Type B pancreatic cell (in vitro differentiated cells): ENCODE results near the gene IAPP. TPM values are rescaled to one million over a fixed set of nuclear protein-coding genes. Genes with fewer than 3 reads are reported as not detected.
"Not testable (repeated sequence)": the region's sequence is repeated elsewhere in the genome, so short reads cannot be mapped to it uniquely, and the experiment has no call there.

ENCODE experiments used
- DNase-seq: peaks from one replicate; pipeline ENCODE4 v3.0.0; 2021; ENCODE audit warnings: mixed read lengths; ENCODE audit not compliant: unreplicated experiment; ENCODE audit errors: extremely low spot score
- H3K27ac Mint-ChIP-seq: 2 replicates; pipeline ENCODE4 v1.8.0; 2021; ENCODE audit warnings: mild to moderate bottlenecking, mixed read lengths
- H3K27me3 Mint-ChIP-seq: 2 replicates; pipeline ENCODE4 v1.8.0; 2021; ENCODE audit warnings: mixed read lengths
- H3K36me3 Mint-ChIP-seq: 2 replicates; pipeline ENCODE4 v1.8.0; 2021; ENCODE audit warnings: mixed read lengths
- H3K4me1 Mint-ChIP-seq: one replicate; pipeline ENCODE4 v1.8.0; 2021; ENCODE audit warnings: mixed read lengths; ENCODE audit not compliant: unreplicated experiment
- H3K4me3 Mint-ChIP-seq: 2 replicates; pipeline ENCODE4 v1.8.0; 2021; ENCODE audit warnings: mild to moderate bottlenecking, mixed read lengths
- H3K9me3 Mint-ChIP-seq: 2 replicates; pipeline ENCODE4 v1.8.0; 2021; ENCODE audit warnings: mixed read lengths
- total RNA-seq: library from RNA; stranded (reverse); gene quantifications from 2 replicates; pipeline ENCODE4 v1.2.1, GENCODE V29; 2021; ENCODE audit warnings: low replicate concordance
- TF ChIP-seq, protein P1 (sequence below): fragments of 200-600 bp; sonication (generic); conservative IDR thresholded peaks from 2 replicates; pipeline ENCODE4 v1.5.0; 2021; ENCODE audit warnings: antibody characterized with exemption, mild to moderate bottlenecking

Gene IAPP
- total RNA-seq, 1 donor from 2014 or later: 10.4 TPM

- no peak for DNase-seq
- no peaks in the 10 kb centered on the region for H3K36me3 Mint-ChIP-seq
- H3K27me3 Mint-ChIP-seq: peaks cover 4% of the 10 kb centered on the region
- no peak overlapping the region for H3K27ac Mint-ChIP-seq
- TF ChIP-seq, protein P1, sequence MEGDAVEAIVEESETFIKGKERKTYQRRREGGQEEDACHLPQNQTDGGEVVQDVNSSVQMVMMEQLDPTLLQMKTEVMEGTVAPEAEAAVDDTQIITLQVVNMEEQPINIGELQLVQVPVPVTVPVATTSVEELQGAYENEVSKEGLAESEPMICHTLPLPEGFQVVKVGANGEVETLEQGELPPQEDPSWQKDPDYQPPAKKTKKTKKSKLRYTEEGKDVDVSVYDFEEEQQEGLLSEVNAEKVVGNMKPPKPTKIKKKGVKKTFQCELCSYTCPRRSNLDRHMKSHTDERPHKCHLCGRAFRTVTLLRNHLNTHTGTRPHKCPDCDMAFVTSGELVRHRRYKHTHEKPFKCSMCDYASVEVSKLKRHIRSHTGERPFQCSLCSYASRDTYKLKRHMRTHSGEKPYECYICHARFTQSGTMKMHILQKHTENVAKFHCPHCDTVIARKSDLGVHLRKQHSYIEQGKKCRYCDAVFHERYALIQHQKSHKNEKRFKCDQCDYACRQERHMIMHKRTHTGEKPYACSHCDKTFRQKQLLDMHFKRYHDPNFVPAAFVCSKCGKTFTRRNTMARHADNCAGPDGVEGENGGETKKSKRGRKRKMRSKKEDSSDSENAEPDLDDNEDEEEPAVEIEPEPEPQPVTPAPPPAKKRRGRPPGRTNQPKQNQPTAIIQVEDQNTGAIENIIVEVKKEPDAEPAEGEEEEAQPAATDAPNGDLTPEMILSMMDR: no peak
- H3K9me3 Mint-ChIP-seq: no peaks in the 10 kb centered on the region
- no peak overlapping the region for H3K4me3 Mint-ChIP-seq
- H3K4me1 Mint-ChIP-seq: no peaks in the 10 kb centered on the region
These were observed 40.9 kb downstream of the IAPP start for GRCh38 chr12:21413369-21414277.

DNA sequence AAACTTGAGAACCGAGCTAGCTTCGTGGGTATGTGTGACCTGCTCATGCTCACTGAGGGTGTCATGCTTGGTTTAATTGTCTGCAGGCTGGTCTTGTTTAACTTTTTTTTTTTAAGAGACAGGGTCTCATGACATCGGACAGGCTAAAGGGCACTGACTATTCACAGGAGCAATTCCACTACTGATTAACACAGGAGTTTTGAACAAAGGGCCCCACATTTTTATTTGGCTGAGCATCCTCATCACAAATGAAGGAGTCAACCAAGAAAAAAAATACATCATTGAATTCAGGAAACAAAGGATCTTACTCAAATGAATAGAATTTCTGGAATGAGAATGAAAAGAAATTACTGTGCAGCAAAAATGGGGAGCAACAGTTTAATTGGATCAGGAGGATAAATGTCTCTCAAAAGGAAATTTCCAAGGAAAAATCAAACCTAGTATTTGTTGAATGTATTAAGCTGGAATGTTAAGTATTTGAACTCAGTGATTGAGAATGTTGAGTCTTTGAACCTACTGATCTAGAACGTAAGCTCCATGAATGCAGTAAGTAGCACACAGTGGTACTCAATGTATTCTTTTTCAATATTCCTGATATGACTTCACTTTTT lies 43.9 kb downstream of the IAPP start:
- TF ChIP-seq, protein P1: no peak
- Mint-ChIP-seq H3K27ac (no peak overlapping the region), H3K36me3 (no peaks in the 10 kb centered on the region), H3K4me1 (no peaks in the 10 kb centered on the region), H3K9me3 (no peaks in the 10 kb centered on the region), H3K4me3 (no peak overlapping the region), H3K27me3 (peaks cover 4% of the 10 kb centered on the region)
- DNase-seq: no peak

GRCh38 chr12:21418398-21418797 lies 45.7 kb downstream of the IAPP start:
- not testable (repeated sequence) for H3K36me3 Mint-ChIP-seq, H3K9me3 Mint-ChIP-seq, DNase-seq, H3K27ac Mint-ChIP-seq, H3K4me1 Mint-ChIP-seq, H3K27me3 Mint-ChIP-seq, H3K4me3 Mint-ChIP-seq

- not testable (repeated sequence) for H3K4me1 Mint-ChIP-seq, H3K9me3 Mint-ChIP-seq, DNase-seq, H3K27me3 Mint-ChIP-seq, H3K27ac Mint-ChIP-seq, H3K4me3 Mint-ChIP-seq, H3K36me3 Mint-ChIP-seq
These were observed 46.5 kb downstream of the IAPP start for GRCh38 chr12:21419009-21419699.

- Mint-ChIP-seq H3K36me3 (peaks cover 4% of the 10 kb centered on the region), H3K27me3 (peaks cover 33% of the 10 kb centered on the region), H3K27ac (no peak overlapping the region), H3K4me3 (no peak overlapping the region), H3K4me1 (no peaks in the 10 kb centered on the region), H3K9me3 (peaks cover 5% of the 10 kb centered on the region)
- TF ChIP-seq, protein P1: no peak
- DNase-seq: no peak
These were observed 55.5 kb downstream of the IAPP start for GRCh38 chr12:21428241-21428640.

Other genes starting within 250 kb of the IAPP start
- 0.36 TPM in 1 of 2 replicates, not detected in the other for gene SLCO1B1, start 241.7 kb upstream of the IAPP start, total RNA-seq
- 0.82 and 10.7 TPM in 2 replicates for gene SLCO1A2, start 38.0 kb upstream of the IAPP start, total RNA-seq
- 10.9 and 34.1 TPM in 2 replicates for gene PYROXD1, start 64.8 kb downstream of the IAPP start, total RNA-seq
- 25.6 and 36.1 TPM in 2 replicates for gene RECQL, start 128.7 kb downstream of the IAPP start, total RNA-seq
- gene GOLT1B, start 128.9 kb downstream of the IAPP start, total RNA-seq: 36.3 and 65.9 TPM in 2 replicates
- gene SPX, start 153.4 kb downstream of the IAPP start, total RNA-seq: 0.71 and 0.87 TPM in 2 replicates
- 0.26 TPM in 1 of 2 replicates, not detected in the other for gene GYS2, start 231.9 kb downstream of the IAPP start, total RNA-seq